ENCODE measurements around the gene AHSG.

AHSG gene

GRCh38 chr3:186669378-186670084, 56.7 kb downstream of the AHSG start:
- Mint-ChIP-seq H3K4me3 (peak overlapping the region; percentile 1 to 13), H3K27ac (peak overlapping the region; percentile 75 to 89), H3K27me3 (peaks cover 19% of the 10 kb centered on the region), H3K9me3 (no peaks in the 10 kb centered on the region), H3K4me1 (peaks cover 17% of the 10 kb centered on the region)
- ATAC-seq (peak; percentile 84), DNase-seq (no peak)

- no peaks in the 10 kb centered on the region for H3K9me3 Mint-ChIP-seq
- peak overlapping the region in 1 of 2 donors; percentile 39 for H3K27ac Mint-ChIP-seq
- no peak for DNase-seq
- ATAC-seq, result no peak
- H3K4me3 Mint-ChIP-seq, result no peak overlapping the region
- peaks cover 17% of the 10 kb centered on the region for H3K4me1 Mint-ChIP-seq
- H3K27me3 Mint-ChIP-seq, result peaks cover 25% of the 10 kb centered on the region
These were observed 57.3 kb downstream of the AHSG start for GRCh38 chr3:186670155-186670554.
